Measurements from ENCODE around the gene POR.

POR gene

GRCh38 chr7:75955331-75955955 lies 40.5 kb downstream of the POR start:
- DNase-seq: no peak

- no peak for DNase-seq
These were observed 42.2 kb downstream of the POR start for GRCh38 chr7:75957021-75957736.

- DNase-seq: no peak
These were observed 44.0 kb downstream of the POR start for GRCh38 chr7:75958802-75959543.

- DNase-seq: no peak
These were observed 45.4 kb downstream of the POR start for GRCh38 chr7:75960372-75960771.

- DNase-seq: no peak
These were observed 46.3 kb downstream of the POR start for GRCh38 chr7:75961218-75961617.

- DNase-seq: no peak
These were observed 47.8 kb downstream of the POR start for GRCh38 chr7:75962607-75963380.

GRCh38 chr7:75963381-75963995 lies 48.5 kb downstream of the POR start:
- no peak for DNase-seq

- DNase-seq: no peak
These were observed 50.7 kb downstream of the POR start for GRCh38 chr7:75965617-75966016.

GRCh38 chr7:75966190-75966961 lies 51.4 kb downstream of the POR start:
- DNase-seq: no peak

GRCh38 chr7:75967055-75967454 lies 52.1 kb downstream of the POR start:
- no peak for DNase-seq

GRCh38 chr7:75967487-75967997 lies 52.6 kb downstream of the POR start:
- no peak for DNase-seq

GRCh38 chr7:75968012-75968411 lies 53.1 kb downstream of the POR start:
- no peak for DNase-seq

- no peak for DNase-seq
These were observed 53.6 kb downstream of the POR start for GRCh38 chr7:75968561-75969001.

GRCh38 chr7:75969182-75969581 lies 54.2 kb downstream of the POR start:
- no peak for DNase-seq

GRCh38 chr7:75969704-75970498 lies 54.9 kb downstream of the POR start:
- no peak for DNase-seq

- no peak for DNase-seq
These were observed 56.5 kb downstream of the POR start for GRCh38 chr7:75971309-75971960.

- DNase-seq: peak; percentile 20
These were observed 57.2 kb downstream of the POR start for GRCh38 chr7:75971961-75972763.

GRCh38 chr7:75977743-75978142 lies 62.8 kb downstream of the POR start:
- no peak for DNase-seq

GRCh38 chr7:75979759-75980429 lies 64.9 kb downstream of the POR start:
- DNase-seq: no peak

All from NCI-H226 (cell line).